Fibroblast of pulmonary artery (primary cell): Measurements from ENCODE around the gene GHR.

Experiments
- DNase-seq: peaks from one replicate; pipeline ENCODE4 v3.0.0-alpha.2; 2010; ENCODE audit warnings: low read depth
- H3K4me3 ChIP-seq: replicated peaks from 2 replicates; pipeline ENCODE4 v1.5.1; 2011; ENCODE audit warnings: low read depth, mild to moderate bottlenecking, control low read depth, low read length, moderate library complexity
- CTCF ChIP-seq: IDR thresholded peaks from 2 replicates; pipeline ENCODE4 v1.5.1; 2011; ENCODE audit warnings: mild to moderate bottlenecking, control low read depth, low read length, inconsistent platforms; ENCODE audit errors: missing control alignments

The GHR gene

GRCh38 chr5:42553461-42553860 lies 130.2 kb downstream of the GHR start:
- no peak for TF ChIP-seq CTCF
- no peak for DNase-seq
- H3K4me3 ChIP-seq, result no peak overlapping the region

GRCh38 chr5:42555010-42555409 lies 131.8 kb downstream of the GHR start:
- no peak for DNase-seq
- no peak for TF ChIP-seq CTCF
- H3K4me3 ChIP-seq, result no peak overlapping the region

- no peak for TF ChIP-seq CTCF
- no peak for DNase-seq
- no peak overlapping the region for H3K4me3 ChIP-seq
Measured at GRCh38 chr5:42555797-42556196, 132.6 kb downstream of the GHR start.

- no peak overlapping the region for H3K4me3 ChIP-seq
- no peak for DNase-seq
- no peak for TF ChIP-seq CTCF
Measured at GRCh38 chr5:42557689-42558088, 134.4 kb downstream of the GHR start.

GRCh38 chr5:42561656-42562055 lies 138.4 kb downstream of the GHR start:
- DNase-seq, result no peak
- H3K4me3 ChIP-seq, result no peak overlapping the region
- no peak for TF ChIP-seq CTCF

- no peak overlapping the region for H3K4me3 ChIP-seq
- no peak for TF ChIP-seq CTCF
- no peak for DNase-seq
Measured at GRCh38 chr5:42564689-42565356, 141.6 kb downstream of the GHR start.

GRCh38 chr5:42566652-42567295 lies 143.5 kb downstream of the GHR start:
- peak; percentile 31 for DNase-seq
- H3K4me3 ChIP-seq, result no peak overlapping the region
- TF ChIP-seq CTCF, result no peak
